Measurements from ENCODE around the gene UBE2G1. TPM values are rescaled to one million over a fixed set of nuclear protein-coding genes. Genes with fewer than 3 reads are reported as not detected.

The UBE2G1 gene
- total RNA-seq, 4 donors from 2014 or later, result 50.9 to 77.5 (median 67.9) TPM

DNA sequence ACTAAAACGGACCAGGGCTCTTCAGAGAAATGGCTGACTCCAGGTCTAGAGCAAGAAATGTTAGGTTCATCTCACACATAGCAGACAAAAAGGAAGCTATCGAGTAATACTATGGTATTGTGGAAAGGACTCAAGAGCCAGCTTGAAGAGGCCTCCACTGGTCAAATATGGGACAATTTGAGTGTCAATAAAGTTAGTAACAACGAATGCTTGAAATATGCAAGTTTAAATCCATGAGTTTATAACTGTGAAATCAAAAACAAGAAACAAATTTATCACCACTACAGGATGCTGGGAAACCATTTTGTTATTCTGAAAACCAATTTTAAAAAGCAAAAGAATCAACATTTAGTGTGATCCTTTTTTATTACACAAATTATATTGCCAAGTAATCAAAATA, 52.3 kb downstream of the UBE2G1 start:
- no peak for ATAC-seq
- peaks cover 22 to 96% (median 36%) of the 10 kb centered on the region in 3 donors for H3K4me1 ChIP-seq
- 96 to 100% methylated on average over 2 to 3 of the region's 3 CpGs for whole genome bisulfite sequencing, 2 donors (ENCODE audit: low coverage in 1 of 2)
- no peaks in the 10 kb centered on the region for H3K27me3 ChIP-seq
- no peak overlapping the region for H3K27ac ChIP-seq
- TF ChIP-seq, protein P1, sequence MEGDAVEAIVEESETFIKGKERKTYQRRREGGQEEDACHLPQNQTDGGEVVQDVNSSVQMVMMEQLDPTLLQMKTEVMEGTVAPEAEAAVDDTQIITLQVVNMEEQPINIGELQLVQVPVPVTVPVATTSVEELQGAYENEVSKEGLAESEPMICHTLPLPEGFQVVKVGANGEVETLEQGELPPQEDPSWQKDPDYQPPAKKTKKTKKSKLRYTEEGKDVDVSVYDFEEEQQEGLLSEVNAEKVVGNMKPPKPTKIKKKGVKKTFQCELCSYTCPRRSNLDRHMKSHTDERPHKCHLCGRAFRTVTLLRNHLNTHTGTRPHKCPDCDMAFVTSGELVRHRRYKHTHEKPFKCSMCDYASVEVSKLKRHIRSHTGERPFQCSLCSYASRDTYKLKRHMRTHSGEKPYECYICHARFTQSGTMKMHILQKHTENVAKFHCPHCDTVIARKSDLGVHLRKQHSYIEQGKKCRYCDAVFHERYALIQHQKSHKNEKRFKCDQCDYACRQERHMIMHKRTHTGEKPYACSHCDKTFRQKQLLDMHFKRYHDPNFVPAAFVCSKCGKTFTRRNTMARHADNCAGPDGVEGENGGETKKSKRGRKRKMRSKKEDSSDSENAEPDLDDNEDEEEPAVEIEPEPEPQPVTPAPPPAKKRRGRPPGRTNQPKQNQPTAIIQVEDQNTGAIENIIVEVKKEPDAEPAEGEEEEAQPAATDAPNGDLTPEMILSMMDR (IDR thresholded peaks at IDR 0.05), result no peak
- no peak for TF ChIP-seq POLR2AphosphoS5 (IDR thresholded peaks at IDR 0.05)
- TF ChIP-seq POLR2A (IDR thresholded peaks at IDR 0.05), result no peak
- no peak for TF ChIP-seq EP300 (IDR thresholded peaks at IDR 0.05)
- H3K36me3 ChIP-seq, result no peaks in the 10 kb centered on the region
- no peaks in the 10 kb centered on the region for H3K9me3 ChIP-seq
- no peak overlapping the region for H3K4me3 ChIP-seq

DNA sequence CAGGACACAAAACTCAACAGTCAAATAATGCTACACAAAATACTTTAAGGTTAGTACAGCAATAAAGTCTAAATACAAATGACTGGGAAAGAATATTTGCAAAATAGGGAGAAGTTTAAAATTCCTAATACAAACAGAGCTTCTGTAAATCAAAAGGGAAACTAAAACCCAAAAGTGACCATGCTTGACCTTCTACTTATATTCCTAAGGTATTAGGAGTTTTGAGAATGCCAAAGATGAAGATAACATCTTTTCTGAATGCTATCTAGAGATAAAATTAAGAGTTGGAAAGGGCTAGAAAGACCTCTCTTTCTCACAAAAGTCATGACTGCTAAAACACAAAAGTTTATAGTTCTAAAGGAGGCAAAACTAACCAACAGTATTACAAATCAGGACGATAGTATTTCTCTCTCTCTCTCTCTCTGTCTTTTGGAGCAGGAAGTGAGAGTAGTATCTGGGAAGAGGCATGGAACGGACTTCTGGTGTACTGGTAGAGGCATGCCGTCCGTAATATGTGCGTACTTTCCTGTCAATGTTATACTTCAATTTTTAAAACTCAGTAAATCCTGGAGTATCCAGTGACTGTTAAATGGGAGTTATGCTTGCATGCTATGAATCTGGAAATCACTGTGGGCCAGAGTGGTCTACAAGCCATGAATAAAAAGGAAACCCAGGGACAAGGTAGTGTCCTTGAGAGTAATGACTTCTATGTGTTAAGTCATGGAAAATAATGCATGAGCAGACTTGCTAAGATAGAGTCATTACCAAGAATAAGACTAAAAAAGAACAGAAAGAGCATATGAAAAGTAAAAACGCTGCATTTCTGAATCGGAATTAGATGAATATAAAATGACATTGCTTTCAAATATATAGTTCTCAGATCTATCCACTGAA, 53.0 kb downstream of the UBE2G1 start:
- Histone ChIP-seq H3K27ac (peak overlapping the region in 3 of 4 donors; percentile 8 to 33 (median 25)), H3K27me3 (no peaks in the 10 kb centered on the region), H3K9me3 (no peaks in the 10 kb centered on the region), H3K4me3 (peak overlapping the region in 1 of 2 donors; percentile 9), H3K4me1 (peaks cover 20 to 96% (median 34%) of the 10 kb centered on the region in 3 donors), H3K36me3 (no peaks in the 10 kb centered on the region)
- TF ChIP-seq, protein P1 (IDR thresholded peaks at IDR 0.05), result no peak
- TF ChIP-seq POLR2A (IDR thresholded peaks at IDR 0.05) (no peak), EP300 (IDR thresholded peaks at IDR 0.05) (no peak), POLR2AphosphoS5 (IDR thresholded peaks at IDR 0.05) (no peak)
- WGBS, 2 donors (ENCODE audit: low coverage in 1 of 2), result 67 to 71% methylated on average over 4 to 7 of the region's 7 CpGs
- ATAC-seq, result no peak

DNA sequence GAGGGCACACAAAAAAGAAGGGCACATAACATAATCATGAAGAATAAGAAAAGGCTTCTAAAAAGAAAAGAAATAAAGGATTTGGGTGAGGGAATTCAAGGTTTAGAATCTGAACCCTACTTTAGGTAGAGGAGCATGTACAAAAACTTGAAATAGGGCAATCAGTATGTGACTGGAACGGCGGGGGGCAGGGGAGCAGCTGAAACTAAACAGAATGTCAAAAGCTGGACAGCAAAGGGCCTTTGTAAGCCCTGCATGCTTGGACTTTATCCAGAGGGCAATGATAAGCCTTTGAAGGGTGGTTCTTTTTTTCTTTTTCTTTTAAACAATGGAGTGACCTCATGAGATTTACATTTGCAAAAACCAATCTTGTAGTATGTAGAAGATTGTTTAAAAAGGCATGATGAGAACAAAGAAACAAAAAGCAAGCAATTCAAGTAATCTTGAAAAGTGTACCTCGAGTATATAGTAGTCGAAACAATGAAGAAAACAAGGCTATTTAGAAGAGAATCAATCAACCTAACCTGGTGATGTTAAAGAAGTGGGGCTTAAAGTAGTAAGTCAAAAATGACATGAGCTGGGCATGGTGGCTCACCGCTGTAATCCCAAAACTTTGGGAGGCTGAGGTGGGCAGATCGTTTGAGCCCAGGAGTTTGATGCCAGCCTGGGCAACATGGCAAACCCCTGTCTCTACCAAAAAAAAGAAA, 56.0 kb downstream of the UBE2G1 start:
- peak overlapping the region in 1 of 4 donors; percentile 30 for H3K27ac ChIP-seq
- ATAC-seq, result no peak
- H3K27me3 ChIP-seq, result no peaks in the 10 kb centered on the region
- WGBS, 2 donors (ENCODE audit: low coverage in 1 of 2), result 49 to 56% methylated on average over 6 of the region's 6 CpGs
- TF ChIP-seq EP300 (IDR thresholded peaks at IDR 0.05), result no peak
- no peak for TF ChIP-seq POLR2A (IDR thresholded peaks at IDR 0.05)
- TF ChIP-seq POLR2AphosphoS5 (IDR thresholded peaks at IDR 0.05), result no peak
- TF ChIP-seq, protein P1 (IDR thresholded peaks at IDR 0.05), result no peak
- H3K4me3 ChIP-seq, result no peak overlapping the region
- H3K4me1 ChIP-seq, result peaks cover 16 to 76% (median 21%) of the 10 kb centered on the region in 3 donors
- peaks cover 0 to 14% of the 10 kb centered on the region in 2 donors for H3K36me3 ChIP-seq
- no peaks in the 10 kb centered on the region for H3K9me3 ChIP-seq

DNA sequence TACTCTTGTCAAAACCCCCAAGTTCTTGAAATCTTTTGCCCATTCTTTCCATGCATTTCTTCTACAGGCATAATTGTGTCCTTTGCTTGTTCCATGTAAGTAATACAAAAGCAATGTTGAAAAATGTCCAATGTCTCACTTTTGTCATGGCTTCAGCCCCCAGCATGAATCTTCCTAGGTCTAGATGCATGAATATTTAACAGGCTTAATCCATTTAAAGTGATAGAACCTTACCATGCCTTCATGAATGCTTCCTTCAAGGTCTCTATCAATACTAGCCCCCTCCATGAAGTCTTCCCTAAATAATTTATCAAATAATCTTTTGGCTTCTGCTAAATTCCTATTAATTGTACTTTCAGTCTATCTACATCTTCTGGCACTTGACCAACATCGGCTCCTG, 56.6 kb downstream of the UBE2G1 start:
- ATAC-seq, result no peak
- 17% methylated on average over 1 of the region's 1 CpG; no CpG with 5 or more reads in 1 of the 2 donors for WGBS, 2 donors (ENCODE audit: low coverage in 1 of 2)
- H3K36me3 ChIP-seq, result peaks cover 0 to 21% of the 10 kb centered on the region in 2 donors
- H3K9me3 ChIP-seq, result no peaks in the 10 kb centered on the region
- H3K4me3 ChIP-seq, result no peak overlapping the region
- no peak for TF ChIP-seq EP300 (IDR thresholded peaks at IDR 0.05)
- TF ChIP-seq, protein P1 (IDR thresholded peaks at IDR 0.05), result no peak
- no peak for TF ChIP-seq POLR2A (IDR thresholded peaks at IDR 0.05)
- TF ChIP-seq POLR2AphosphoS5 (IDR thresholded peaks at IDR 0.05), result no peak
- peak overlapping the region in 1 of 4 donors; percentile 30 for H3K27ac ChIP-seq
- no peaks in the 10 kb centered on the region for H3K27me3 ChIP-seq
- peaks cover 16 to 73% (median 21%) of the 10 kb centered on the region in 3 donors for H3K4me1 ChIP-seq
